ENCODE data around the gene SLC25A47.
"Not testable (repeated sequence)": the region's sequence is repeated elsewhere in the genome, so short reads cannot be mapped to it uniquely, and the experiment has no call there.

Gene SLC25A47

DNA sequence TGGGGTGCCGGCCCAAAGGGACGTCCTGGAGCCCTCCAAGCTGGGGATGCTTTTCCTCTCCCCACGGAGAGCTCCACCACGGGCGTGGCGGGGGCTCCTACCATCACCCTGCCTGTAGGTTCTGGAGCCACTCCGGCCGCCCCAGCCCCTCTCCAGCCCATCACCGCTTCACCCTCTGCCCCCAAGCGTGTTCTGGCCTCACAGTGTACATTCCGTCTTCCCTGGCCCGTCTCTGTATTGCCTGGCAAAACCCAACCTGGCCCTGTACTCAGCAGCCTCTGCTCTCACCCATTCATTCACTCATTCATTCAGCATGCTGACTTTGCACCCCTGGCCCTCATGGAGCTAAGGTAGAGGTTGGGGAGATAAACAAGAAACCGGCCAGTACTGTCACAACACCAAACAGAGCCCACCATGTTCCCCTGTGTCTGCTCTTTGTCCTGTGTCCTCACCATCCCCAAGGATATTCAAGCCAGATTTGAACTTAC is 37.2 kb upstream of the SLC25A47 start:
- Histone ChIP-seq H3K27me3 (ENCODE audit: insufficient read depth, insufficient read length) (no peaks in the 10 kb centered on the region), H3K4me1 (ENCODE audit: insufficient read depth, insufficient read length) (peaks cover 9% of the 10 kb centered on the region), H3K9ac (ENCODE audit: insufficient read length, low read depth) (peak overlapping the region; percentile 17), H3K9me3 (ENCODE audit: insufficient read depth, low read length) (no peaks in the 10 kb centered on the region), H3K36me3 (ENCODE audit: insufficient read depth, insufficient read length, low read length) (peaks cover 29% of the 10 kb centered on the region), H3K4me3 (ENCODE audit: insufficient read length, low read depth) (peak overlapping the region; percentile 42)
- no peak for DNase-seq (ENCODE audit: low read depth, low spot score)
- TF ChIP-seq SUZ12 (IDR thresholded peaks at IDR 0.05; ENCODE audit: extremely low read depth, insufficient read depth, insufficient read length) (no peak), YY1 (IDR thresholded peaks at IDR 0.05; ENCODE audit: insufficient read depth, insufficient read length) (no peak), ZNF274 (IDR thresholded peaks at IDR 0.05; ENCODE audit: low read depth, low read length) (no peak)

DNA sequence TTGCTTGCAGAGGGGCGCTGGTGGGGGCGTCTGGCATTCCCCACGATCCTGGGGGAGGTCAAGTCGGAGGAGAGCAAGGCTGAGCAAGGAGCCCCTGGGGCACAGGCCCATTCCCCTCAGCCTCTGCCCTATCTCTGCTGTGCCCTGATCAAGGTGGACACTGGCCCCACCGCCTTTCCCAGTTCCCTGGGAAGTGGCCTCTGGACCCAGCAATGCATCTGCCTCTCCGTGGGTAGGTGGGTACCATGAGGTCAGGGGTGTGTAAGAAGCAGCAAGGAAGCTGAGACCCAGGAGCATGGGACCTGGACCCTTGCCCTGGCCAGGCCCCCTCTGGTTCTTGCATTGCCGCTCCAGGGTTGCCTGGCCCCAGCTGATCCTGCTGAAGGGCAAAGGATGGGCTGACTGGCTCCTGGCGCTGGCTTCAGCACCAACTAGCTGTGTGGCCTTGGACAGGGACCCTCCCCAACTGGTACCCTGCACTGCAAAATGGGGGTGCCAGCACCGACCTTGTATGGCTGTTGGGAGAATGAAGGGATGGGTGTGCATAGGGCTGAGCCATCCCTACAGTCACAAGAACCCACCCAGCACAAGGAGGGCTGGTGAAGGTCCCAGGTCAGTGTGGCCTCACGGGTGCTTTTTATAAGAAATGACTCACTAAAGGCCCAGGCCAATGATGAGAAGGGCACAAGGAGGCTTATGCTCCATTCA is 36.5 kb upstream of the SLC25A47 start:
- H3K4me3 ChIP-seq (ENCODE audit: insufficient read length, low read depth): no peak overlapping the region
- TF ChIP-seq SUZ12 (IDR thresholded peaks at IDR 0.05; ENCODE audit: extremely low read depth, insufficient read depth, insufficient read length) (no peak), YY1 (IDR thresholded peaks at IDR 0.05; ENCODE audit: insufficient read depth, insufficient read length) (no peak), ZNF274 (IDR thresholded peaks at IDR 0.05; ENCODE audit: low read depth, low read length) (no peak)
- DNase-seq (ENCODE audit: low read depth, low spot score): no peak
- H3K9ac ChIP-seq (ENCODE audit: insufficient read length, low read depth): no peak overlapping the region
- H3K9me3 ChIP-seq (ENCODE audit: insufficient read depth, low read length): no peaks in the 10 kb centered on the region
- no peaks in the 10 kb centered on the region for H3K27me3 ChIP-seq (ENCODE audit: insufficient read depth, insufficient read length)
- H3K36me3 ChIP-seq (ENCODE audit: insufficient read depth, insufficient read length, low read length): peaks cover 30% of the 10 kb centered on the region
- peaks cover 9% of the 10 kb centered on the region for H3K4me1 ChIP-seq (ENCODE audit: insufficient read depth, insufficient read length)

DNA sequence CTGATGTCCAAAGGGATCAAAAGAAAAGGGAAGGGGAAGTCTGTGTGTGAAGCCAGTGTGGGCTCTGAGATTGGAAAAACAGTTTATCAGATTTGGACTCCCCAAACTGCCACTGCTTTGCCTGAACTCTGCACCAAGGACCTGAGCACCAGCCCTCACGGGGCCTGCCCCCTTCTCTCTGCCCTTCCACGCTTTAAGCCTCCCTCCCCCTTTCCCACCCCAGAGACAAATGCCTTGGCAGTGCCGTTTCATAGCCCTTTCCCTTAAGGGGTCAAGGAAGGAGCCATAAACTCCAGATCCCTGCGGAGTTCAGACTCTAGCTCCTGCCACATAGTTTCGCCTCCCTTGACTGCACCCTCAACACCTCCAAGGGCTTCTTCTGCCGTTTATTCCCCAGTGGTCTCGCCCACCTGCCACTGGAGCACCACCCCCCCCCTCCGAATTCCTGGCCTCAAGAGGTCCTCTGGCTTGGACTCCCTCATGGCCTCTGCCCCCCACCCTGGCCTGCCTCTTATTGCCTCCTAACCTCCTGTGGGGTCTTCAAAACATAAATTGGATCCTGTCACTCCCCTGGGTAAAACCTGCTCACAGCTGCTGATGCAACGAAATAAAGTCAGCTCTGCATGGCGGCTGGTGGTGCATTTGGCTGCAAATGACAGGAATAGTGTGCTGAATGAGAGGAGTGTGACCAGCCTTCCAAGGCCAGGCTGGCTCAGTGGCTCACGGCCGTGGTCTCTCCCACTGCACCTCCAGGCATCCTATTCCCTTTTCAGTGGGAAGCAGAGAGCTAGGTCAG is 35.7 kb upstream of the SLC25A47 start:
- no peak overlapping the region for H3K9ac ChIP-seq (ENCODE audit: insufficient read length, low read depth)
- no peak overlapping the region for H3K4me3 ChIP-seq (ENCODE audit: insufficient read length, low read depth)
- no peak for DNase-seq (ENCODE audit: low read depth, low spot score)
- no peaks in the 10 kb centered on the region for H3K27me3 ChIP-seq (ENCODE audit: insufficient read depth, insufficient read length)
- H3K36me3 ChIP-seq (ENCODE audit: insufficient read depth, insufficient read length, low read length): peaks cover 34% of the 10 kb centered on the region
- peaks cover 9% of the 10 kb centered on the region for H3K4me1 ChIP-seq (ENCODE audit: insufficient read depth, insufficient read length)
- no peaks in the 10 kb centered on the region for H3K9me3 ChIP-seq (ENCODE audit: insufficient read depth, low read length)
- TF ChIP-seq ZNF274 (IDR thresholded peaks at IDR 0.05; ENCODE audit: low read depth, low read length) (no peak), SUZ12 (IDR thresholded peaks at IDR 0.05; ENCODE audit: extremely low read depth, insufficient read depth, insufficient read length) (no peak), YY1 (IDR thresholded peaks at IDR 0.05; ENCODE audit: insufficient read depth, insufficient read length) (no peak)

DNA sequence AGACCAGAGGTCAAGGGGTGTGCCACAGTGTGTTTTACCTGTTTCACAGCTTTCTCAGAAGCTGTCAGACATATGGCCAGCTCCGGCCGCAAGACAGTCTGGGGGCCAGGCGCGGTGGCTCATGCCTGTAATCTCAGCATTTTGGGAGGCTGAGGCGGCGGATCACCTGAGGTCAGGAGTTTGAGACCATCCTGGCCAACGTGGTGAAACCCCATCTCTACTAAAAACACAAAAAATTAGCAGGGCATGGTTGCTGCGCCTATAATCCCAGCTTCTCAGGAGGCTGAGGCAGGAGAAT is 35.2 kb upstream of the SLC25A47 start:
- H3K4me3 ChIP-seq (ENCODE audit: insufficient read length, low read depth); DNase-seq (ENCODE audit: low read depth, low spot score); H3K4me1 ChIP-seq (ENCODE audit: insufficient read depth, insufficient read length); H3K9me3 ChIP-seq (ENCODE audit: insufficient read depth, low read length); H3K27me3 ChIP-seq (ENCODE audit: insufficient read depth, insufficient read length); H3K9ac ChIP-seq (ENCODE audit: insufficient read length, low read depth): not testable (repeated sequence)
- peaks cover 39% of the 10 kb centered on the region for H3K36me3 ChIP-seq (ENCODE audit: insufficient read depth, insufficient read length, low read length)

DNA sequence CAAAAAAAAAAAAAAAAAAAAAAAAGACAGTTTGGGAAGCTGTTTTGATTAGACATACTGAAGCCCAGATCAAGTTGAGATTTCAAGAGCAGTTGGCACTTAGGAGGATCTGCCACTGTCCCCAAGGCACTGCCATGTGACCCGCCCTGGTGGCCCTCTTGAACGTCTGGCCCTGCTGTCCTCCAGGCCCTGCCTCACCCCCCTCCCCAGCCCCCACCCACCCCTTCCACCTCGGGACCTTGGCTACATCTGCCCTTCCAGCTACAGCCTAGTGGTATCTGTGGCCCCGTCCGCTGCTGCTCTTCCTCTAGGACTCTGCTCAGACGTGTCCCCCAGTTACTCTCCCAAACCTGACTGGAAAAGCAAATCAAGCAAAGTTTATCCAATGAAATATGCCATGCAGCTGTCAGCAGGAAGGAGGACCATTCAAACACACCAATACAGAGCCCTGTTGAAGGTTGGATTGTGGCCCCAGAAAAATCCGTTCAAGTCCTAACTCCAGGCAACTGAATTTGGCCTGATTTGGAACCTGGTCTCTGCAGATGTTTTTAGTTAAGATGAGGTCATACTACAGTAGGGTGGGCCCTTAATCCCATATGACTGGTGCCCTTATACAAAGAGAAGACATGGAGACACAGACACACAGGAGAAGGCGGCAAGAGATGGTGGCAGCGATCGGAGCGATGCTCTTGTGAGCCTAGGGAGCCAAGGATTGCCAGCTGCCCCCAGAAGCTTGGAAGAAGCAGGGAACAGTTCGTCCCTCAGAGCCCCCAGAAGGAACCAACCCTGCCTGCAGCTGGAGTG is 34.6 kb upstream of the SLC25A47 start:
- Histone ChIP-seq H3K4me1 (ENCODE audit: insufficient read depth, insufficient read length) (peaks cover 9% of the 10 kb centered on the region), H3K4me3 (ENCODE audit: insufficient read length, low read depth) (no peak overlapping the region), H3K27me3 (ENCODE audit: insufficient read depth, insufficient read length) (no peaks in the 10 kb centered on the region), H3K9me3 (ENCODE audit: insufficient read depth, low read length) (no peaks in the 10 kb centered on the region), H3K9ac (ENCODE audit: insufficient read length, low read depth) (no peak overlapping the region), H3K36me3 (ENCODE audit: insufficient read depth, insufficient read length, low read length) (peaks cover 42% of the 10 kb centered on the region)
- TF ChIP-seq YY1 (IDR thresholded peaks at IDR 0.05; ENCODE audit: insufficient read depth, insufficient read length) (no peak), SUZ12 (IDR thresholded peaks at IDR 0.05; ENCODE audit: extremely low read depth, insufficient read depth, insufficient read length) (no peak), ZNF274 (IDR thresholded peaks at IDR 0.05; ENCODE audit: low read depth, low read length) (no peak)
- DNase-seq (ENCODE audit: low read depth, low spot score): no peak

DNA sequence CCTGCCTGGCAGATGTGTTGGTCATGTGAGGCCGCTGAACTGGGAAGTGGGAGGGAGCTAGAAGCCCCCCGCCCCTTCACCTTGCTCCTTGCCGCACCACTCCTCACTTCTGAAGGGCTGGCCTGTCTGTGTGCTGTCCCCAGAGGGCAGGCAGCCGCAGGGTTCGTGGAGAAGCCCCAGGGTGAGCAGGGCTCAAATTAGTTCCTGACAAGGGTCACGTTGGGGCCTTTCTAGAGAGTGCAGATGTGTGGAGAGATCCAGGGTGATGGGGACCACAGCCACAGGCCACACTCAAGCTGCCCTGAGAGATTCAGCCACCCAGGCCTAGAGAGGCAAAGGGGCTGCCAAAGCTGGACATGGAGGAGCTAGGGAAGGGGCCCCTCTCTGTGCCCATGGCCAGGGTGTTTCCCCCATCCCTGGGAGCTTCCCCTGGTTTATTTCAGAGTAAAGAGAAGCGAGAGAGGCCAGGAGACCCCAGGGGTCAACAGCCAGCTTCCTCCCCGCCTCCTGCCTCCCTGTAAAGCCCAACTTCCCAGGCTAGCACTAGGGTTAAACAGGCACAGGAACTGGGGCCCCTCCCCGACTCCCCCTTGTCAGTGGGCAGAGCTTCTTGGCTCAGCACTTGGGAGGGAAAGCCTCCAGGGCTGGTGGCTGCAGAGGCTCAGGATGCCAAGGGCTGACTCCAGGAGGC is 33.1 kb upstream of the SLC25A47 start:
- no peaks in the 10 kb centered on the region for H3K9me3 ChIP-seq (ENCODE audit: insufficient read depth, low read length)
- no peak overlapping the region for H3K4me3 ChIP-seq (ENCODE audit: insufficient read length, low read depth)
- no peaks in the 10 kb centered on the region for H3K27me3 ChIP-seq (ENCODE audit: insufficient read depth, insufficient read length)
- no peak overlapping the region for H3K9ac ChIP-seq (ENCODE audit: insufficient read length, low read depth)
- DNase-seq (ENCODE audit: low read depth, low spot score): no peak
- TF ChIP-seq ZNF274 (IDR thresholded peaks at IDR 0.05; ENCODE audit: low read depth, low read length) (no peak), SUZ12 (IDR thresholded peaks at IDR 0.05; ENCODE audit: extremely low read depth, insufficient read depth, insufficient read length) (no peak), YY1 (IDR thresholded peaks at IDR 0.05; ENCODE audit: insufficient read depth, insufficient read length) (no peak)
- H3K4me1 ChIP-seq (ENCODE audit: insufficient read depth, insufficient read length): peaks cover 7% of the 10 kb centered on the region
- H3K36me3 ChIP-seq (ENCODE audit: insufficient read depth, insufficient read length, low read length): peaks cover 46% of the 10 kb centered on the region

All from NT2/D1 (cell line).